GM12892 (cell line): ENCODE measurements around the gene MYO16.

Experiments used
- POLR2AphosphoS5 ChIP-seq: IDR thresholded peaks from 2 replicates; pipeline ENCODE4 v1.6.1; 2011; ENCODE audit warnings: low read depth, low read length, control low read depth
- TAF1 ChIP-seq: IDR thresholded peaks from 2 replicates; pipeline ENCODE4 v1.6.1; 2011; ENCODE audit warnings: low read depth, mild to moderate bottlenecking, control low read depth, low read length, borderline replicate concordance

GRCh38 chr13:109140479-109141349 is 511.3 kb downstream of the MYO16 start:
- TF ChIP-seq POLR2AphosphoS5 (no peak), TAF1 (no peak)
